Karpas-422 (cell line): ENCODE results near the gene RBMX. TPM values are rescaled to one million over a fixed set of nuclear protein-coding genes. Genes with fewer than 3 reads are reported as not detected.

Experiments used
- DNase-seq: peaks from one replicate; pipeline ENCODE4 v3.0.0-alpha.2; 2015
- H2AFZ ChIP-seq: fragments of 200-600 bp; sonication (generic); 2 replicates; pipeline ENCODE4 v1.6.1; 2014; ENCODE audit warnings: antibody characterized with exemption, low read length, mixed read lengths
- H3K27ac ChIP-seq: fragments of 200-600 bp; sonication (generic); 2 replicates; pipeline ENCODE4 v1.5.1; 2014; ENCODE audit warnings: mild to moderate bottlenecking, low read length, moderate library complexity
- H3K27me3 ChIP-seq: fragments of 200-600 bp; sonication (generic); 2 replicates; pipeline ENCODE4 v1.6.1; 2014; ENCODE audit warnings: low read length, mixed read lengths
- H3K36me3 ChIP-seq: fragments of 200-600 bp; sonication (generic); 2 replicates; pipeline ENCODE4 v1.6.1; 2014; ENCODE audit warnings: low read length, mixed read lengths; ENCODE audit not compliant: insufficient read depth
- H3K4me1 ChIP-seq: fragments of 200-600 bp; sonication (generic); 2 replicates; pipeline ENCODE4 v1.6.1; 2014; ENCODE audit warnings: mild to moderate bottlenecking, low read length, mixed read lengths
- H3K4me2 ChIP-seq: fragments of 200-600 bp; sonication (generic); 2 replicates; pipeline ENCODE4 v1.6.1; 2014; ENCODE audit warnings: low read length, low read depth, mild to moderate bottlenecking; ENCODE audit not compliant: poor library complexity, severe bottlenecking
- H3K4me3 ChIP-seq: fragments of 200-600 bp; sonication (generic); 2 replicates; pipeline ENCODE4 v1.5.1; 2014; ENCODE audit warnings: mild to moderate bottlenecking, antibody characterized with exemption, low read length, mixed read lengths
- H3K79me2 ChIP-seq: fragments of 200-600 bp; sonication (generic); 2 replicates; pipeline ENCODE4 v1.6.1; 2014; ENCODE audit warnings: mild to moderate bottlenecking, low read length, mixed read lengths
- H3K9ac ChIP-seq: fragments of 200-600 bp; sonication (generic); 2 replicates; pipeline ENCODE4 v1.6.0; 2014; ENCODE audit warnings: low read length
- H3K9me2 ChIP-seq: fragments of 200-600 bp; sonication (generic), shearing (Covaris generic); replicated peaks from 2 replicates; pipeline ENCODE4 v1.6.0; 2014; ENCODE audit warnings: mild to moderate bottlenecking, low read length, moderate library complexity; ENCODE audit not compliant: insufficient read depth
- H3K9me3 ChIP-seq: fragments of 300-700, 200-600 bp; sonication (generic); 2 replicates; pipeline ENCODE4 v1.6.1; 2014; ENCODE audit warnings: low read length, mixed read lengths
- H4K20me1 ChIP-seq: fragments of 200-600 bp; sonication (generic); 2 replicates; pipeline ENCODE4 v1.6.1; 2014; ENCODE audit warnings: mild to moderate bottlenecking, antibody characterized with exemption, low read length, low read depth; ENCODE audit not compliant: insufficient read depth
- total RNA-seq: library from RNA; depleted of rRNA; stranded (reverse); fragments of >200 nt; shearing (Covaris generic); gene quantifications from 2 replicates; pipeline ENCODE4 v1.2.3, GENCODE V29; 2014; ENCODE audit warnings: low replicate concordance

RBMX gene
- total RNA-seq, 1 experiment from 2014 or later: 186 TPM

DNA sequence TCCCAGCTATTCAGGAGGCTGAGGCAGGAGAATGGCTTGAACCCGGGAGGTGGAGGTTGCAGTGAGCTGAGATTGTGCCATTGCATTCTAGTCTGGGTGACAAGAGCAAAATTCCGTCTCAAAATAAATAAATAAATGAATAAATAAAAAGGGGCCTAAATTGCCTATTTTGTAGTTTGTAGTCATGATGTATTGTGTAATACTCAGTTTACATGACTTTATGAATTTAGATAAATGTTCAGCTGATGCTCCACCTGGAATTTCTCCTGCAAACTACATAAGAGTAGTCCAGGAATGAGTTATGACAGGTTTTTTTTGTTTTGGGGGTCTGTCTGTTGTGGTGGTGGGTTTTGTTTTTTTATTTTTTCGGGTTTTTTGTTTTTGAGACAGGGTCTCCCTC is 31.1 kb downstream of the RBMX start:
- DNase-seq: no peak
- no peaks in the 10 kb centered on the region for H3K36me3 ChIP-seq
- H3K9me2 ChIP-seq: no peaks in the 10 kb centered on the region
- no peak overlapping the region for H3K27ac ChIP-seq
- no peaks in the 10 kb centered on the region for H3K79me2 ChIP-seq
- H2AFZ ChIP-seq: no peak overlapping the region
- no peak overlapping the region for H3K4me3 ChIP-seq
- no peaks in the 10 kb centered on the region for H4K20me1 ChIP-seq
- H3K9me3 ChIP-seq: no peaks in the 10 kb centered on the region
- H3K4me2 ChIP-seq: no peak overlapping the region
- H3K27me3 ChIP-seq: no peaks in the 10 kb centered on the region
- H3K9ac ChIP-seq: no peak overlapping the region
- H3K4me1 ChIP-seq: no peaks in the 10 kb centered on the region

DNA sequence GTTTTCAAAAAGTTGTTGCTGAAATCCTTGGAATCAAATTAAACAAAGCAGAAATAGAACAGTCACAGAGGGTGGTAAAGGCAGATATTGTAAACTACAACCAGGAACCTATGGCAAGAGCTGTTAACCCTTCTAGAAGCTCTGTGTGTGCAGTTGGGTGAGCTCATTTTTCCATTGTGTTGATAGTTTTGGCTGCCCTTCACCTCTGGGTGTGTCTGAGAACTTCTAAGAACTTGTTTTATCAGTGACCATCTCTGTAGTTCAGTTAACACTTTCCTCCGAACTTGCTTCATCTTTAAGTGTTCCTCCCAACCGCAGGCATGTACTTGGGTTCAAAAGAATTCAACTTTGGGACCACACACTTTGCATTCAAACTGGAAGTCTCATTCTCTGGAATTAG is 32.7 kb downstream of the RBMX start:
- Histone ChIP-seq H3K4me2 (no peak overlapping the region), H3K79me2 (no peaks in the 10 kb centered on the region), H3K9me2 (no peaks in the 10 kb centered on the region)

DNA sequence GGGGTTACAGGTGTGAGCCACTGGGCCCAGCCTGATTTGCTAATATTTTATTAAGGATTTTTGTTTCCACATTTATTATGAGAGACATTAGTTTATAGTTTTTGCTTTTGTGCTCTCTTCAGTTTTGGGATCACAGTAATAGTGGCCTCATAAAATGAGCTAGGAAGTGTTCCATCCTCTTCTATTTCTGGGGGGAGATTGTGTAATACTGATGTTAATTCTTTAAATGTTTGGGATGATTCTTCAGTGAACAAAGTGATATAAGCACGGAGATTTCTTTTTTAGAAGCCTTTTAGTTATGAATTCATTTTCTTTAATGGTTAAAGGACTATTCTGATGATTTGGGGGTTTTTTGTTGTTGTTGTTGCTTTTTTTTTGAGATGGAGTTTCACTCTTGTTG is 41.3 kb downstream of the RBMX start:
- H3K4me3 ChIP-seq: no peak overlapping the region
- H4K20me1 ChIP-seq: no peaks in the 10 kb centered on the region
- H2AFZ ChIP-seq: no peak overlapping the region
- H3K9me2 ChIP-seq: no peaks in the 10 kb centered on the region
- no peaks in the 10 kb centered on the region for H3K79me2 ChIP-seq
- DNase-seq: no peak
- H3K9ac ChIP-seq: no peak overlapping the region
- H3K27me3 ChIP-seq: no peaks in the 10 kb centered on the region
- H3K4me2 ChIP-seq: no peak overlapping the region
- no peaks in the 10 kb centered on the region for H3K9me3 ChIP-seq
- H3K4me1 ChIP-seq: no peaks in the 10 kb centered on the region
- H3K36me3 ChIP-seq: no peaks in the 10 kb centered on the region
- H3K27ac ChIP-seq: no peak overlapping the region

More for the DNA sequence above, 32.7 kb downstream of the RBMX start:
- Histone ChIP-seq H3K36me3 (no peaks in the 10 kb centered on the region), H4K20me1 (no peaks in the 10 kb centered on the region), H3K9ac (no peak overlapping the region), H3K9me3 (no peaks in the 10 kb centered on the region), H2AFZ (no peak overlapping the region), H3K4me3 (no peak overlapping the region), H3K4me1 (no peaks in the 10 kb centered on the region), H3K27me3 (no peaks in the 10 kb centered on the region), H3K27ac (no peak overlapping the region)
- peak; percentile 27 for DNase-seq

DNA sequence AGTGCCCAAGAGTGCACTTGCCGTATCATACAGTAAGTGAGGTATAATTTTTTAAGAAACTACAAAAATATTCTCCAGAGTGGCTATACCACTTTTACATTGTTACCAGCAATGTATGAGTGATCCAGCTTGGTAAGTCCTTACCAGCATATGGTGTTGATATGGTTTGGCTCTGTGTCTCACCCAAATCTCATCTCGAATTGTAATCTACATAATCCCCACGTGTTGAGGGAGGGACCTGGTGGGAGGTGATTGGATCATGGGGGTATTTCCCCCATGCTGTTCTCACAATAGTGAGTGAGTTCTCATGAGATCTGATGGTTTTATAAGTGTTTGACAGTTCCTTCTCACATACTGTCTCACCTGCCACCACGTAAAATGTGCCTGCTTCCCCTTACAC is 44.8 kb downstream of the RBMX start:
- Histone ChIP-seq H3K4me3 (no peak overlapping the region), H3K9me3 (no peaks in the 10 kb centered on the region), H3K27ac (no peak overlapping the region)

DNA sequence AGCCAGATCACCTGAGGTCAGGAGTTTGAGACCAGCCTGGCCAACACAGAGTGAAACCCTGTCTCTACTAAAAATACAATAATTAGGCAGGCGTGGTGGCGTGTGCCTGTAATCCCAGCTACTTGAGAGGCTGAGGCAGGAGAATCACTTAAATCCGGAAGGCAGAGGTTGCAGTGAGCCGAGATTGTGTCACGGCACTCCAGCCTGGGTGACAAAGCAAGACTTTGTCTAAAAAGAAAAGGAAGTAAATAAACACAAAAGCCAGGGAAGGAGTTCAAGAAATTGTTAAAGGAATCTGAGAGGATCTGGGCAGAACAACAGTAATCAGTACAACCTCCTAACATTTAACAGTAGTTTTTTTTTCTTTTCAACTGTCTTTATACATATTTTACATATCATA is 51.1 kb downstream of the RBMX start:
- DNase-seq: no peak
- Histone ChIP-seq H3K36me3 (no peaks in the 10 kb centered on the region), H3K4me2 (no peak overlapping the region), H2AFZ (no peak overlapping the region), H3K9me3 (no peaks in the 10 kb centered on the region), H4K20me1 (no peaks in the 10 kb centered on the region), H3K4me3 (no peak overlapping the region), H3K79me2 (no peaks in the 10 kb centered on the region), H3K27me3 (no peaks in the 10 kb centered on the region), H3K9ac (no peak overlapping the region), H3K4me1 (peaks cover 2% of the 10 kb centered on the region; the same call in 1 of the 2 replicates), H3K27ac (no peak overlapping the region), H3K9me2 (no peaks in the 10 kb centered on the region)

More for the DNA sequence above, 44.8 kb downstream of the RBMX start:
- H4K20me1 ChIP-seq: no peaks in the 10 kb centered on the region
- no peaks in the 10 kb centered on the region for H3K79me2 ChIP-seq
- H3K4me2 ChIP-seq: no peak overlapping the region
- H3K27me3 ChIP-seq: no peaks in the 10 kb centered on the region
- no peak for DNase-seq
- no peaks in the 10 kb centered on the region for H3K4me1 ChIP-seq
- H3K36me3 ChIP-seq: no peaks in the 10 kb centered on the region
- no peak overlapping the region for H2AFZ ChIP-seq
- H3K9ac ChIP-seq: no peak overlapping the region
- H3K9me2 ChIP-seq: no peaks in the 10 kb centered on the region

DNA sequence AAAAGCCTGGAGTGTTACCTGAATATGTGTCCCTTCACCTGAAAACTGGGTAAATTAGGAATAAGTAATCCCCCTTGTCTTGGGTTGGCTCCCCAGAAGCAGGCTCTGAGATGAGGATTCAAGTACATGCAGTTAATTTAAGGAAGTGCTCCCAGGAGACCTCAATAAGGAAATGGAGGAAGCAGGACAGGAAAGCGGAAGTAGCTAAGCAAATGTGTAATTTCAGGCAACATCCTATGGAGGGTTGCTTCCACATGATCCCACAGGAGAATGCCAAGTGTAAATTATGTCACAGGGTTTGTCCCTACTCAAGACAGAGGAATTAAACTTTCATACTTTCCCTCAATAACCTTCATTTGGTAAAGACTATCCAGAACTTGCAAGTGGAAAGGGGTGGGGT is 51.7 kb downstream of the RBMX start:
- Histone ChIP-seq H3K4me1 (peaks cover 2% of the 10 kb centered on the region; the same call in 1 of the 2 replicates), H3K9me3 (no peaks in the 10 kb centered on the region), H3K9ac (no peak overlapping the region), H3K36me3 (no peaks in the 10 kb centered on the region), H4K20me1 (no peaks in the 10 kb centered on the region), H3K4me3 (no peak overlapping the region), H2AFZ (no peak overlapping the region), H3K27me3 (no peaks in the 10 kb centered on the region), H3K9me2 (no peaks in the 10 kb centered on the region), H3K27ac (no peak overlapping the region), H3K79me2 (no peaks in the 10 kb centered on the region), H3K4me2 (no peak overlapping the region)
- DNase-seq: no peak

DNA sequence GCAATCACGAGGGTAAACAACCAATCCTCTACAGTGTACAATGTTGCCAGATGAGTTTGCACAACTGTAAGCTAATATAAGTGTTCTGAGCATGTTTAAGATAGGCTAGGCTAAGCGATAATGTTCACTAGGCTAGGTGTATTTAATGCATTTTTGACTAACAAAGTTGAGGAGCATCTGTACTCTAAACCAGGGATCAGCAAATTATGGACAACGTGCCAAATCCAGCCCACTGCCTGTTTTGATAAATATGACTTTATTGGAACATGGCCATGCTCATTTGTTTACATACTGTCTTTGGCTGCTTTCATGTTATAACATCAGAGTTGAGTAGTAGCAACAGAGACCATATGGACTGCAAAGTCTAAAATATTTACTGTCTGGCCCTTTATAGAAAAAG is 53.5 kb downstream of the RBMX start:
- no peak for DNase-seq
- H3K27ac ChIP-seq: no peak overlapping the region
- no peaks in the 10 kb centered on the region for H3K36me3 ChIP-seq
- H2AFZ ChIP-seq: no peak overlapping the region
- no peaks in the 10 kb centered on the region for H4K20me1 ChIP-seq
- H3K4me2 ChIP-seq: no peak overlapping the region
- H3K9me3 ChIP-seq: no peaks in the 10 kb centered on the region
- H3K4me3 ChIP-seq: no peak overlapping the region
- H3K9me2 ChIP-seq: no peaks in the 10 kb centered on the region
- no peaks in the 10 kb centered on the region for H3K27me3 ChIP-seq
- no peak overlapping the region for H3K9ac ChIP-seq
- no peaks in the 10 kb centered on the region for H3K79me2 ChIP-seq
- peaks cover 2% of the 10 kb centered on the region; the same call in 1 of the 2 replicates for H3K4me1 ChIP-seq

DNA sequence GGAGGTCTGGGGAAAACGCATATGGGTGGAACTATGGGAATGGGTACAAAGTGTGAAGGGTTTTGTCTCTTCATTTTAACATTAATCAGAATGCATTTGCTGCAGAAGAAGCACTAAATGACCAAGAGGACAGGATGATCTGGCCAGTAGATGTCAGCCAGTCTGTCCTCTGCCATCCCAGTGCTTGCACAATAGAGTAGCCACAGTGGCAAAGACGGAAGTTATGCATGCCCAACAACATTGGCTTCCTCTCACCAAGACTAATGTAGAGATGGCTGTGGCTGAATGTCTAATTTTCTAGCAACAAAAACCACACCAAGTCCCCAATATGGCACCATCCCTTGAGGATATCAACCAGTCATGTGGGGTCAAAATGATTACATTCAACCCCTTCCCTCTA is 54.8 kb downstream of the RBMX start:
- H4K20me1 ChIP-seq: no peaks in the 10 kb centered on the region
- DNase-seq: no peak
- peaks cover 2% of the 10 kb centered on the region; the same call in 1 of the 2 replicates for H3K4me1 ChIP-seq
- no peak overlapping the region for H3K4me3 ChIP-seq
- no peaks in the 10 kb centered on the region for H3K27me3 ChIP-seq
- no peaks in the 10 kb centered on the region for H3K9me2 ChIP-seq
- no peaks in the 10 kb centered on the region for H3K9me3 ChIP-seq
- H3K9ac ChIP-seq: no peak overlapping the region
- H2AFZ ChIP-seq: no peak overlapping the region
- no peaks in the 10 kb centered on the region for H3K36me3 ChIP-seq
- H3K27ac ChIP-seq: no peak overlapping the region
- no peak overlapping the region for H3K4me2 ChIP-seq
- no peaks in the 10 kb centered on the region for H3K79me2 ChIP-seq
